Activated CD8-positive, alpha-beta memory T cell treated with anti-CD3 and anti-CD28 coated beads, Interleukin-2, amount 50 U/mL, for 24 hours (primary cell): ENCODE results near the gene NNAT.

ENCODE experiments used
- DNase-seq: peaks from one replicate; pipeline ENCODE4 v3.0.0-alpha.2; 2020; ENCODE audit errors: extremely low read depth

NNAT gene

GRCh38 chr20:37523911-37524700 lies 3.1 kb downstream of the NNAT start:
- no peak for DNase-seq

GRCh38 chr20:37524859-37525708 lies 4.0 kb downstream of the NNAT start:
- DNase-seq: no peak

GRCh38 chr20:37525810-37526209 lies 4.8 kb downstream of the NNAT start:
- no peak for DNase-seq

- no peak for DNase-seq
Observed at GRCh38 chr20:37526238-37526838, 5.3 kb downstream of the NNAT start.

GRCh38 chr20:37526839-37527637 lies 6.0 kb downstream of the NNAT start:
- DNase-seq: no peak

- DNase-seq: peak; percentile 80
Observed at GRCh38 chr20:37527638-37528445, 6.8 kb downstream of the NNAT start, which contains the start of gene BLCAP. BLCAP (minus strand) TSS chr20:37527876; CDS start chr20:37519174, 8,702 bp downstream.

GRCh38 chr20:37528446-37529213 lies 7.6 kb downstream of the NNAT start:
- no peak for DNase-seq

GRCh38 chr20:37529214-37529967 lies 8.3 kb downstream of the NNAT start:
- DNase-seq: no peak

GRCh38 chr20:37529968-37530600 lies 9.0 kb downstream of the NNAT start:
- DNase-seq: no peak

- no peak for DNase-seq
Observed at GRCh38 chr20:37530696-37531095, 9.6 kb downstream of the NNAT start.

GRCh38 chr20:37531856-37532255 lies 10.8 kb downstream of the NNAT start:
- DNase-seq: no peak

- no peak for DNase-seq
Observed at GRCh38 chr20:37533154-37533715, 12.2 kb downstream of the NNAT start.

GRCh38 chr20:37534401-37535157 lies 13.5 kb downstream of the NNAT start:
- DNase-seq: no peak

GRCh38 chr20:37535443-37536132 lies 14.5 kb downstream of the NNAT start:
- no peak for DNase-seq

GRCh38 chr20:37537505-37537904 lies 16.5 kb downstream of the NNAT start:
- DNase-seq: no peak

- DNase-seq: no peak
Observed at GRCh38 chr20:37538003-37538402, 17.0 kb downstream of the NNAT start.

- no peak for DNase-seq
Observed at GRCh38 chr20:37539424-37539823, 18.4 kb downstream of the NNAT start.
